Testis (tissue), 3 donors: ENCODE results near the gene STX16. TPM values are rescaled to one million over a fixed set of nuclear protein-coding genes. Genes with fewer than 3 reads are reported as not detected.

Experiments used
- DNase-seq: peaks from one replicate; pipeline ENCODE4 v3.0.0-alpha.2; 2019
- H3K27ac ChIP-seq, 2 donors: fragments of 200-600 bp; sonication (generic); one replicate each; pipeline ENCODE4 v1.5.1; 2019
- H3K27me3 ChIP-seq: fragments of 200-600 bp; sonication (generic); one replicate; pipeline ENCODE4 v1.5.1; 2019
- H3K36me3 ChIP-seq: fragments of 200-600 bp; sonication (generic); one replicate; pipeline ENCODE4 v1.5.1; 2017; ENCODE audit warnings: low read depth; ENCODE audit errors: missing control alignments
- H3K4me1 ChIP-seq: fragments of 200-600 bp; sonication (generic); one replicate; pipeline ENCODE4 v1.5.1; 2019
- H3K4me3 ChIP-seq, 2 donors: fragments of 200-600 bp; sonication (generic); one replicate each; pipeline ENCODE4 v1.5.1; 2017 to 2019
- H3K9me3 ChIP-seq: fragments of 200-600 bp; sonication (generic); one replicate; pipeline ENCODE4 v1.5.1; 2017
- POLR2A ChIP-seq: fragments of 450-650 bp; IDR thresholded peaks from one replicate; pipeline ENCODE4 v1.6.1; 2017; ENCODE audit warnings: antibody characterized with exemption, mild to moderate bottlenecking, moderate library complexity
- WGBS, 2 donors: methylation state at CpG; one replicate each; pipeline ENCODE4 v1.1.5; 2018; 5-methylcytosine and 5-hydroxymethylcytosine counted together
- intact Hi-C: fragments of 100-400 bp; cut with DNase I; formaldehyde crosslinking; loops from one replicate; pipeline ENCODE4 v1.15.1; 2023; ENCODE audit warnings: low total_unique reads
- polyA plus RNA-seq: library from polyadenylated mRNA; stranded (reverse); fragments of 350-450 nt; fragmentation: Illumina TruSeq; extraction: RNeasy Lipid Tissue Mini Kit (QIAGEN cat#74804); gene quantifications from one replicate; pipeline ENCODE4 v1.2.3, GENCODE V29; 2014; ENCODE audit warnings: low read depth, low replicate concordance; ENCODE audit not compliant: insufficient read depth
- total RNA-seq, 2 donors: library from RNA; depleted of rRNA; stranded (reverse); fragments of >200 nt; gene quantifications; one replicate each; pipeline ENCODE4 v1.2.3, GENCODE V29; 2016
- TF ChIP-seq, protein P1 (sequence below), 3 experiments: fragments of 450-650 bp in 2 of 3; fragments of 200-600 bp in 1 of 3; sonication (generic) in 1 of 3; IDR thresholded peaks; one replicate each; pipeline ENCODE4 v1.5.1; 2016 to 2019; ENCODE audit warnings: antibody characterized with exemption in 3 of 3, mild to moderate bottlenecking in 2 of 3, moderate library complexity in 1 of 3

STX16 gene
- total and polyA plus RNA-seq, 3 donors from 2014 or later = 79.3 to 124 (median 107) TPM

DNA sequence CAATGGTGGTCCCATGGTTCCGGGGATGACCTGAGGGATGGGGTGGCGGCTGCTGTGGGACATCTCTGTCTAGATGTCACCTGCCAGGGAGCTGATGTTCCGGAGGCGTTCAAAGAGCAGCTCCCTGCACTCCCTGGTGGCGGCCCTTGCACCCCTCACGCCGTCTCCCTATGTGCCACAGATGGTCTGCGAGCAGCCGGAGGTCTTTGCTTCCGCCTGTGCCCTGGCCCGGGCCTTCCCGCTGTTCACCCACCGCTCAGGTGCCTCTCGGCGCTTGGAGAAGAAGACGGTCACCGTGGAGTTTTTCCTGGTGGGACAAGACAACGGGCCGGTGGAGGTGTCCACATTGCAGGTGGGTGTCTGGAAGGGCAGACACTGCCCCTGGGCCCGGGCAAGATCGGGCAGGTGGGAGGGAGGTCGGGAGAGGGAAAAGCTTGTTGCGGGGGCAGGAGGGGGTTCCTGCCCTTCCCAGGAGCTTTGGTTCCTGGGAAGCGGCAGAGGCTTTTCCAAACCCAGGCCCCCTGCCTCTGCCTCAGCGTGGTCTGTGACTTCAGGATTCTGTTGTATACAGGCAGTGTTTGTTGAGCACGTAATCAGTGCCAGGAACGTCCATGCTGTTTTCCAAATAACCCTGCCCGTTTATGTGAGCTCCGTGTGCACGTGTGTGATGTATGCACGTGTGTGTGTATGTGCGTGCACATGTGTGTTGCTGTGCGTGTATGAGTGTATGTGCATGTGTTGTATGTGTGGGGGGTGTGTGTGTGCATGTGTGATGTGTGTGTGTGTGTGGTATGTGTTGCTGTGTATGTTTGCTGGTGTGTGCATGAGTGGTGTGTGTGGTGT, 43.4 kb downstream of the STX16 start:
- intact Hi-C loops = no loop called here
- no peak for DNase-seq
- Histone ChIP-seq H3K9me3 (no peaks in the 10 kb centered on the region), H3K36me3 (no peaks in the 10 kb centered on the region), H3K4me1 (peaks cover 27% of the 10 kb centered on the region), H3K27ac (no peak overlapping the region), H3K27me3 (no peaks in the 10 kb centered on the region), H3K4me3 (no peak overlapping the region)
- TF ChIP-seq POLR2A = no peak
- TF ChIP-seq, protein P1, sequence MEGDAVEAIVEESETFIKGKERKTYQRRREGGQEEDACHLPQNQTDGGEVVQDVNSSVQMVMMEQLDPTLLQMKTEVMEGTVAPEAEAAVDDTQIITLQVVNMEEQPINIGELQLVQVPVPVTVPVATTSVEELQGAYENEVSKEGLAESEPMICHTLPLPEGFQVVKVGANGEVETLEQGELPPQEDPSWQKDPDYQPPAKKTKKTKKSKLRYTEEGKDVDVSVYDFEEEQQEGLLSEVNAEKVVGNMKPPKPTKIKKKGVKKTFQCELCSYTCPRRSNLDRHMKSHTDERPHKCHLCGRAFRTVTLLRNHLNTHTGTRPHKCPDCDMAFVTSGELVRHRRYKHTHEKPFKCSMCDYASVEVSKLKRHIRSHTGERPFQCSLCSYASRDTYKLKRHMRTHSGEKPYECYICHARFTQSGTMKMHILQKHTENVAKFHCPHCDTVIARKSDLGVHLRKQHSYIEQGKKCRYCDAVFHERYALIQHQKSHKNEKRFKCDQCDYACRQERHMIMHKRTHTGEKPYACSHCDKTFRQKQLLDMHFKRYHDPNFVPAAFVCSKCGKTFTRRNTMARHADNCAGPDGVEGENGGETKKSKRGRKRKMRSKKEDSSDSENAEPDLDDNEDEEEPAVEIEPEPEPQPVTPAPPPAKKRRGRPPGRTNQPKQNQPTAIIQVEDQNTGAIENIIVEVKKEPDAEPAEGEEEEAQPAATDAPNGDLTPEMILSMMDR (IDR thresholded peaks at IDR 0.05) = no peak
- 88 to 90% methylated on average over 31 to 33 of the region's 33 CpGs for WGBS, 2 donors

DNA sequence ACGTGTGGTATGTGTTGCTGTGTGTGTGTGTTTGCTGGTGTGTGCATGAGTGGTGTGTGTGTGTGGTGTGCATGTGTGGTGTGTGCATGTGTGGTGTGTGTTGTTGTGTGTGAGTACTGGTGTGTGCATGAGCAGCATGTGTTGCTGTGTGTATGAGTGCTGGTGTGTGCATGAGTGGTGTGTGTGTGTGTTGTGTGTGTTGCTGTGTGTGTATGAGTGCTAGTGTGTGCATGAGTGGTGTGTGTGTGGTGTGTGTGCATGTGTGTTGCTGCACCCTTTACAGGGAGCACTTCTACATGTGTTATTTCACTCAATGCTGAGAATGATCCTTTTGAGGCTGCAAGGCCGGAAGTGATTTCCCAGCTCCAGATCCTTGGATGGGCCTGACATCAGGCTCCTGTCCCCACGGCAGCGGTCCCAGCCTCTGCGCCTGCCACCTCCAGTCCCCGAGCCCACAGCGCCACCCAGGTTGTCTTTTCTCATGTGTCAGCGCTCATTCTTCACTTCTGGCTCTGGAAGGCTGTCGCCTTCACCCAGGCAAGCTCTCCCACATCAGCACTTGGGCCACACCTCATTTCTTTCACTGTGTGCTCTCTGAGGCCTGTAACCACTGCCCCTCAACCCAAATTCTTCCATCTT, 44.1 kb downstream of the STX16 start:
- Histone ChIP-seq H3K4me1 (peaks cover 34% of the 10 kb centered on the region), H3K27me3 (no peaks in the 10 kb centered on the region), H3K27ac (no peak overlapping the region), H3K36me3 (no peaks in the 10 kb centered on the region), H3K4me3 (no peak overlapping the region), H3K9me3 (no peaks in the 10 kb centered on the region)
- DNase-seq = no peak
- 90 to 91% methylated on average over 9 of the region's 9 CpGs for WGBS, 2 donors
- no peak for TF ChIP-seq POLR2A
- TF ChIP-seq, protein P1 (IDR thresholded peaks at IDR 0.05) = no peak
- intact Hi-C loops = no loop called here

DNA sequence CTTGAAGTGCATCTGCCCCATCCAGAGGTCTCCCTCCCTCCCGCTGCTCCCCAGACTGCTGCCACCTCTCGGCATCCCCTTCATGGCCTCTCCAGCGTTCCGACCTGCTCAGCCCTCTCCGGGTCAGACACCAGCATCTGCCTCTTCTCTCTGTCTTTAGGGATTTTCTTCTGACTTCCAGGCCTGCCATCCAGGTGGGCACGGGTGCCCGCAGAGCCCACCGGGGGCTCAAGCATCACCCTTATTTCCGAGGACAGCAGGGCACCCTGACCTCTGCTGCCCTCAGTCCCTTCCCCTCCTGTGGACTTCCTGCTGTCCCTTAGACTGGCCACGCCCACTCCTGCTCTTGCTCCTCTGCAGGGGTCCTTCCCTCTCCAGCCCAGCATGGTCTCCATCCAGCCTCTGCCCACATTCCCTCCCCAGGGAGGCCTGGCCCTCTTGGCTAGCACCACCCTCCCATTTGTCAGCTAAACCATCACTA, 44.9 kb downstream of the STX16 start:
- H3K4me3 ChIP-seq = no peak overlapping the region
- 92 to 96% methylated on average over 8 to 10 of the region's 10 CpGs for WGBS, 2 donors
- H3K27me3 ChIP-seq = no peaks in the 10 kb centered on the region
- no peak for DNase-seq
- peaks cover 28% of the 10 kb centered on the region for H3K4me1 ChIP-seq
- intact Hi-C loops = no loop called here
- H3K27ac ChIP-seq = no peak overlapping the region
- no peaks in the 10 kb centered on the region for H3K36me3 ChIP-seq
- TF ChIP-seq, protein P1 (IDR thresholded peaks at IDR 0.05) = no peak
- no peak for TF ChIP-seq POLR2A
- no peaks in the 10 kb centered on the region for H3K9me3 ChIP-seq

DNA sequence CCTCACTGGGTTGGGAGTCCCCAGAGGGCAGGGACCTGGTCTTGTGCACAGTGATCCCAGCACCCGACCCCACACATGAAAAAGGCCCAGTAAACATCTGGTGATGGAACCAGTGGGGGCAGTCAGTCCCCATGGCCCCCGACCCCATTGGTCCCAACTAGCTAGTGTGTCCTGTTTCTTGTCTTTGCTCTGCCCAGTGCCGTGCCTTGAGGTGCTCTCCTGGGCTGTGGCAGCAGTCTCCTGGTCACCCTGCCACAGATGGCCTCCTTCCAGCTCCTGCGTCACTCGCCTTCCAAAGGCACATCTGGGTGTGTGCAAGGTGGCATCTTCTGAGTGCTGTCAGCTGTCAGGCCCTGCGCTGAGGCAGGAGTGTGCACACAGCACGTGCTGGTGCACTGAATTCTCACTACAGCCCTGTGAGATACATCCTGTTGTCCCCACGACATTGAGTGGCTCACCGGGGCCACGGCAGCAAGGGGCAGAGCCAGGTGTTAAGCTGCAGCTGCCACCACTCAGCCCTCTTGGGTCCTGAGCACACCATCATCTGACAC, 45.4 kb downstream of the STX16 start:
- Histone ChIP-seq H3K27me3 (no peaks in the 10 kb centered on the region), H3K4me3 (no peak overlapping the region), H3K36me3 (no peaks in the 10 kb centered on the region), H3K27ac (no peak overlapping the region), H3K4me1 (peaks cover 28% of the 10 kb centered on the region), H3K9me3 (no peaks in the 10 kb centered on the region)
- TF ChIP-seq, protein P1 (IDR thresholded peaks at IDR 0.05) = no peak
- TF ChIP-seq POLR2A = no peak
- WGBS, 2 donors = 89 to 96% methylated on average over 10 of the region's 10 CpGs
- intact Hi-C loops = no loop called here
- DNase-seq = no peak
